ENCODE results near the gene SOX10. TPM values are rescaled to one million over a fixed set of nuclear protein-coding genes. Genes with fewer than 3 reads are reported as not detected.

Gene SOX10
- total RNA-seq, 1 experiment from 2014 or later = not detected

DNA sequence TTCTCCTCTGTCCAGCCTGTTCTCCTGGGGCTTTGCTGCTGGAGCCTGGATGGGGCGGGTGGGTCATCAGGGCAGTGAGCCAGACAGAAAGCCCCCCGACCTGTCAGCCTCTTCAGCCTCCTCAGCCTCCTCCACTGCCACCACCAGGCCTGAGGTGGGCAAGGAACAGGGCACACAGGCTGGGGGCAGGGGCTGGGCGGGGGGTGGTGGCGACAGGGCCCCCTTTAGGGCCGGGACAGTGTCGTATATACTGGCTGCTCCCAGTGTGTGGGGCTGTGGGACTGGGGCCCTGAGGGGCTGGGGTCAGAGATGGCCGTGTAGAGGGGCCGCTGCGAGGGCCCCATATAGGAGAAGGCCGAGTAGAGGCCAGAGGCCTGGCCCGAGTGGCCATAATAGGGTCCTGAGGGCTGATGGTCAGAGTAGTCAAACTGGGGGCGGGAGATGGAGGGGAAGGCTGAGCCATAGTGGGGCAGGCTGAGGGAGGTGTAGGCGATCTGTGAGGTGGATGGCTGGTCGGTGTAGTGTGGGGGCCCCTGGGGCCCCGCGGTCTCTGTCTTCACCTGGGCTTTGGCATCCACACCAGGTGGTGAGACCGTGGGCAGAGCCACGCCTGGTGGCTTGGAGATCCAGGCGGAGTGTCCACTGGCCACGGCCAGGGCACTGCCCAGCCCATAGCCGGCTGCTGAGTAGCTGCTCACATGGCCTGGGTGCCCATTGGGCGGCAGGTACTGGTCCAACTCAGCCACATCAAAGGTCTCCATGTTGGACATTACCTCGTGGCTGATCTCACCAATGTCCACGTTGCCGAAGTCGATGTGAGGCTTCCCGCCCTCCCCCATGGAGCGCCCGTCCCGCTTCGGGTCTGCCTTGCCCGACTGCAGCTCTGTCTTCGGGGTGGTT, 10.8 kb downstream of the SOX10 start:
- no peak overlapping the region for H3K27ac ChIP-seq (ENCODE audit: low read length)
- no peaks in the 10 kb centered on the region for H3K4me1 ChIP-seq (ENCODE audit: low read length)
- no peaks in the 10 kb centered on the region for H3K36me3 ChIP-seq (ENCODE audit: insufficient read depth, low read length)
- H3K9me2 ChIP-seq (replicated peaks; ENCODE audit: insufficient read depth, low read length) = no peaks in the 10 kb centered on the region
- DNase-seq = no peak
- no peak overlapping the region for H3K4me3 ChIP-seq (ENCODE audit: low read length)
- H3K9me3 ChIP-seq (ENCODE audit: low read length) = no peaks in the 10 kb centered on the region
- no peaks in the 10 kb centered on the region for H4K20me1 ChIP-seq (ENCODE audit: insufficient read depth, low read depth, low read length)
- no peaks in the 10 kb centered on the region for H3K79me2 ChIP-seq (ENCODE audit: low read length)
- H3K4me2 ChIP-seq (ENCODE audit: low read depth, low read length, poor library complexity, severe bottlenecking) = no peak overlapping the region
- no peak overlapping the region for H3K9ac ChIP-seq (ENCODE audit: low read length)
- H3K27me3 ChIP-seq (ENCODE audit: low read length) = no peaks in the 10 kb centered on the region
- H2AFZ ChIP-seq (ENCODE audit: low read length) = no peak overlapping the region

DNA sequence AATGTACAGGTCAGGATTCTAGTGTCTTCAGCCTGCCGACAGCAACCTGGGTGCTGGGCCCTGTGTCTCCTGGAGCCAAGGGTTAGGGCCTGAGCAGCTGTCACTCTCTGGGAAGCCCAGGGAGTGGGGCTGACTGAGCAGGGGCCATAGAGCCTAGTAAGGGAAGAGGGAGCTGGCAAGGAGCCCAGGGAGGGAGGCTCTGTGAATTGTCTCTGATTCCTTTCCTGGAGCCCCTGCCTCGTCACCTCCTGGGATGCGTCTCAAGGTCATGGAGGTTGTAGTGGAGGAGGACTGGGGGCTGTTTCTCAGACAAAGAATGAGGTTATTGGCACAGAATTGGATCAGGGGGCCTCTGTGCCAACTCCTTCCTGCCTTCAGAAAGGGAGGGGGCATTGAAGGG, 11.8 kb downstream of the SOX10 start:
- Histone ChIP-seq H3K4me3 (ENCODE audit: low read length) (no peak overlapping the region), H3K4me2 (ENCODE audit: low read depth, low read length, poor library complexity, severe bottlenecking) (no peak overlapping the region), H3K79me2 (ENCODE audit: low read length) (no peaks in the 10 kb centered on the region), H3K9me2 (replicated peaks; ENCODE audit: insufficient read depth, low read length) (no peaks in the 10 kb centered on the region), H3K9me3 (ENCODE audit: low read length) (no peaks in the 10 kb centered on the region), H3K9ac (ENCODE audit: low read length) (no peak overlapping the region), H3K27ac (ENCODE audit: low read length) (no peak overlapping the region), H2AFZ (ENCODE audit: low read length) (no peak overlapping the region), H3K36me3 (ENCODE audit: insufficient read depth, low read length) (0 out of 2 replicates have a peak, but pooled peaks cover under 1% of the 10 kb centered on the region), H3K27me3 (ENCODE audit: low read length) (no peaks in the 10 kb centered on the region), H4K20me1 (ENCODE audit: insufficient read depth, low read depth, low read length) (no peaks in the 10 kb centered on the region), H3K4me1 (ENCODE audit: low read length) (no peaks in the 10 kb centered on the region)
- DNase-seq = no peak

DNA sequence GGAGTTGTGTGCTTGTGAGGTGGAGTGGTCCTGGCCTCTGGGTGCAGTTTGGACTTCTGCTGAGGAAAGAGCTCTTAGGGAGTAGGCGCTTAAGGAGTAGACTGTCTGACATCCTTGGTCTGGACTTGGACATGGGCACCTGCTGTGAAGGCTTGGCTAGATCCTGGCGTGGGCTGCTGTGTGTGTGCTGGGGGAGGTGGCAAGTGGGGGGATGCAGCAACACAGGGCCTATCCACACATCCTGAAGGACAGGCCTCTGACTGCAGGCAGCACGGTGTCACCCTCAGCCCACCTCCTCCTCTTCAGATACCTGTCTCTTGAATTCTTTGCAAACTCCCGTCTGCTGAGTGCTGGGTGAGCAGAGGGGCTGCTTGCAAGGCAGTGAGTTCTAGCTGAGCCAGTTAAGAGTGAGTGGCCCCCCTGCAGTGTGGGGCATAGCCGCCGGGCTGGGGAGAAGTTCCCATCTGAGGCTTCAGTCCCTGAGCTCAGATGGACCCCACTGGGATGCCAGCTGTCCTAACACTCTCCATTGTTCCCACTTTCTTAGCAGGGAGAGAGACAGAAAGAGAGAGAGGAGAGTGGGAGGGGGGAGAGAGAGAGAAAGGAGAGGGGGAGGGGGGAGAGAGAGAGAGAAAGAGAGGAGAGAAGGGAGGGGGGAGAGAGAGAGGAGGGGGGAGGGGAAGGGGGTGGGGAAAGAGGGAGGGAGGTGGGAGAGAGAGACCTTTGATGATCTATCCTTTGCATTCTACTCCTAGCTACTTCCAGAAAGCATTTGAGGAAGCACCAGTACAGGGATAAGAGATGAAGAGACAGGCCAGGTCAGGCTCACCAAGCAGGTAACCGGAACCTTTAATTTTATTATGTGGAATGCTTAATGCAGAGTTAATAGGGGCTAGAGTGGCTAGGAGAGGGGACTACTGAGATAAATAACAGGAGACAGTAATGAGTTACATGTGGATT, 12.6 kb downstream of the SOX10 start:
- no peak for DNase-seq
- H3K79me2 ChIP-seq (ENCODE audit: low read length) = no peaks in the 10 kb centered on the region
- no peak overlapping the region for H3K27ac ChIP-seq (ENCODE audit: low read length)
- H3K36me3 ChIP-seq (ENCODE audit: insufficient read depth, low read length) = 0 out of 2 replicates have a peak, but pooled peaks cover 6% of the 10 kb centered on the region
- no peak overlapping the region for H3K4me3 ChIP-seq (ENCODE audit: low read length)
- H3K27me3 ChIP-seq (ENCODE audit: low read length) = no peaks in the 10 kb centered on the region
- H2AFZ ChIP-seq (ENCODE audit: low read length) = no peak overlapping the region
- no peaks in the 10 kb centered on the region for H3K9me2 ChIP-seq (replicated peaks; ENCODE audit: insufficient read depth, low read length)
- no peak overlapping the region for H3K9ac ChIP-seq (ENCODE audit: low read length)
- H3K4me1 ChIP-seq (ENCODE audit: low read length) = no peaks in the 10 kb centered on the region
- H3K9me3 ChIP-seq (ENCODE audit: low read length) = no peaks in the 10 kb centered on the region
- no peak overlapping the region for H3K4me2 ChIP-seq (ENCODE audit: low read depth, low read length, poor library complexity, severe bottlenecking)
- no peaks in the 10 kb centered on the region for H4K20me1 ChIP-seq (ENCODE audit: insufficient read depth, low read depth, low read length)

DNA sequence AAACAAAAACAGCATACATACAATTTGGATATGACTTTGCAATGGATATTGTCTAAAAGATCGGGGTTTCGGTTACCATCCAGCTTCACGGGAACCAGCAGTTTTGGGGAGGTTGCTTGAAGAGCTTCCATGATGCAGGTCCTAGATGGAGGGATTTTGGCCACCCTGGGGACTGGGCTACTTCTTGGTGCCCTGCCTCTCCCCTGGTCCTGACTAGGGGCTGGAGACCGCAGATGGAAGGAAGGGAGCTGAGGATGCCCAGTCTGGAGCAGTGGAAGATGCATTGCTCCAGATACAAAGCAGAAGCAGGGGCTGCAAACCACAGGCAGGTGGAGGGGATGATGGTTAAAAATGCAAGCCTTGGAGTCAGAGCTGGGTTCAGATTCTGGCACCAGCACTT, 13.5 kb downstream of the SOX10 start:
- H3K9ac ChIP-seq (ENCODE audit: low read length) = no peak overlapping the region
- no peak overlapping the region for H3K4me2 ChIP-seq (ENCODE audit: low read depth, low read length, poor library complexity, severe bottlenecking)
- H3K79me2 ChIP-seq (ENCODE audit: low read length) = peaks cover 3% of the 10 kb centered on the region
- H3K9me2 ChIP-seq (replicated peaks; ENCODE audit: insufficient read depth, low read length) = no peaks in the 10 kb centered on the region
- peaks cover 9% of the 10 kb centered on the region for H3K36me3 ChIP-seq (ENCODE audit: insufficient read depth, low read length)
- peaks cover 2% of the 10 kb centered on the region for H4K20me1 ChIP-seq (ENCODE audit: insufficient read depth, low read depth, low read length)
- H3K9me3 ChIP-seq (ENCODE audit: low read length) = no peaks in the 10 kb centered on the region
- DNase-seq = no peak
- H2AFZ ChIP-seq (ENCODE audit: low read length) = no peak overlapping the region
- H3K4me1 ChIP-seq (ENCODE audit: low read length) = no peaks in the 10 kb centered on the region
- no peak overlapping the region for H3K4me3 ChIP-seq (ENCODE audit: low read length)
- no peak overlapping the region for H3K27ac ChIP-seq (ENCODE audit: low read length)
- no peaks in the 10 kb centered on the region for H3K27me3 ChIP-seq (ENCODE audit: low read length)

DNA sequence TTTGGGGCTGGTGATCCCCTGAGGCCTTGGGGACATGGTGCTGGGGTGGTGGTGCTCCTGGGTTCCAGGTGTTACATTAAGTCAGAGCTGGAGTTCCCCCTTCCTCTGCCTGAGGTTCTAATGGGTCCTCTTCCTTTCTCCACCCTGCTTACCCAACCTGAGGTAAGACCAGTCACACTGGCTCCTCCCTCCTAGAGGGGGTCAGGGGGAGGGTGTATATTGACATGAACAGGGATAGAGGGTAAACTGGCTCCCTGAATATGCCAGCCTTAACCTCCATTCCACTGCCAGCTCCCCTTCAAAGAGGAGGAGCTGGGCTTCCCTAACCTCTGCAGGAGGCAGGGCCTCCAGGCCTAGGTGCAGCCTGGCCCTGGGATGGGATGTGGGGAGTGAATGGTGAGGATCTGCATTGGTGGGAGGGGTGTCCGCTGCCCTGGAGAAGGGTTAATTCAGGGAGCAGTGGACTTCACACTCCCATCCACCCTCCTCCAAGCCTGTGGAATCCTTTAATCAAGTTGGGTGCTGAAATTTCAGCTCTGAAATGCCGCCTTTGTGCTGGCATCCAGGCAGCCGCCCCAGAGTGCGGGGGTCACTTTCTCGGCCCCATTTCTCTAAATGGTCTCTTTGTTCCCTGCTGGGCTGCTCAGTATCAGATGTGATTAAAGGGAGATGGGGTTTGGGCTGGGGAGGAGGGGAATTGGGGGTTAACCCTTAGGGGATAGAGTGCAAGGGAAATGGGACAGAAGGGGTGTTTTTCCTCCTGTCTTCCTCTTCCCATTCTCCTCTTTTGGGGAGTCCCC, 15.7 kb downstream of the SOX10 start:
- Histone ChIP-seq H3K27ac (ENCODE audit: low read length) (no peak overlapping the region), H3K79me2 (ENCODE audit: low read length) (peaks cover 7% of the 10 kb centered on the region), H3K36me3 (ENCODE audit: insufficient read depth, low read length) (peaks cover 16% of the 10 kb centered on the region), H3K9ac (ENCODE audit: low read length) (no peak overlapping the region), H3K9me2 (replicated peaks; ENCODE audit: insufficient read depth, low read length) (no peaks in the 10 kb centered on the region), H3K4me2 (ENCODE audit: low read depth, low read length, poor library complexity, severe bottlenecking) (no peak overlapping the region), H3K9me3 (ENCODE audit: low read length) (no peaks in the 10 kb centered on the region), H3K4me1 (ENCODE audit: low read length) (peaks cover under 1% of the 10 kb centered on the region), H3K27me3 (ENCODE audit: low read length) (no peaks in the 10 kb centered on the region), H3K4me3 (ENCODE audit: low read length) (no peak overlapping the region), H4K20me1 (ENCODE audit: insufficient read depth, low read depth, low read length) (peaks cover 10% of the 10 kb centered on the region), H2AFZ (ENCODE audit: low read length) (no peak overlapping the region)
- no peak for DNase-seq

DNA sequence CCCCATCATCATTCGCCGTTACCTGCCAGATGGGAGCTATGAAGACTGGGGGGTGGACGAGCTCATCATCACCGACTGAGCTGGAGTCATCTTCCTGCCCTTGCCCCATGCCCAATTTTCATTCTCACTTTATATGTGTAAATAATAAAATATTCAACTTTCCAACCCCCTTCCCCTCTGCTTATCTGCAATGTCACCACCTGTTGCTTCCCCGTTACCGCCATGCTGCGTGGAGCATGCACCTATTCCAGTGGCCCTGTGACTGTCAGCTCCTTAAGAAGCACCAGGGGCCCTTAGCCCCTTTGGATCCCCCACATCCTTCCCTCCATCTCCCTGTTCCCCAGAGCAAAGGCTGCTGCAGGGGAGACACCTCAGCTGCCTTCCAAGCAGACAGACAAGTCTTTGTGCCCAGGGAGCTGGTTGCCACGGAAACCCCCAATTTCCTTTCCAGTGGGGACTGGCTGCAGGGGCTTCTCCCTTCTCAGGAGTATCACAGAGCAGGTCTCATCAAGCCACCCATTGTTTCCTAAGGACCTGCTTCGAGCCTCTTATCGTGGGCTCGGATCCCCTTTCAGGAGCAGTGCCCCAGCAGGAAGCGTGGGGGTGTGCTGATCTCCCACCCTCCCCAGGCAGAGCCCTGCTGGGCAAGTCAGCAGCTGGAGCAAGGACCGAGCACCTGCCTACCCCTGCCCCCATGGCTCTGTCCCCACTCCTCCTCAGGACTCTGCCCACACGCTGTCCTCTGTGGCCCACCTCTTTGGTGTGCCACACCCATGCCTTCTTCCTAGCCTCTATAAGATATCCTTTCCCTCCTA, 16.5 kb downstream of the SOX10 start:
- H3K27ac ChIP-seq (ENCODE audit: low read length) = no peak overlapping the region
- no peak overlapping the region for H3K4me3 ChIP-seq (ENCODE audit: low read length)
- no peaks in the 10 kb centered on the region for H3K27me3 ChIP-seq (ENCODE audit: low read length)
- H3K36me3 ChIP-seq (ENCODE audit: insufficient read depth, low read length) = peaks cover 16% of the 10 kb centered on the region
- H2AFZ ChIP-seq (ENCODE audit: low read length) = no peak overlapping the region
- no peak overlapping the region for H3K9ac ChIP-seq (ENCODE audit: low read length)
- H3K4me1 ChIP-seq (ENCODE audit: low read length) = peaks cover 8% of the 10 kb centered on the region
- DNase-seq = no peak
- H3K79me2 ChIP-seq (ENCODE audit: low read length) = peaks cover 7% of the 10 kb centered on the region
- peaks cover 10% of the 10 kb centered on the region for H4K20me1 ChIP-seq (ENCODE audit: insufficient read depth, low read depth, low read length)
- no peak overlapping the region for H3K4me2 ChIP-seq (ENCODE audit: low read depth, low read length, poor library complexity, severe bottlenecking)
- no peaks in the 10 kb centered on the region for H3K9me2 ChIP-seq (replicated peaks; ENCODE audit: insufficient read depth, low read length)
- H3K9me3 ChIP-seq (ENCODE audit: low read length) = no peaks in the 10 kb centered on the region

DNA sequence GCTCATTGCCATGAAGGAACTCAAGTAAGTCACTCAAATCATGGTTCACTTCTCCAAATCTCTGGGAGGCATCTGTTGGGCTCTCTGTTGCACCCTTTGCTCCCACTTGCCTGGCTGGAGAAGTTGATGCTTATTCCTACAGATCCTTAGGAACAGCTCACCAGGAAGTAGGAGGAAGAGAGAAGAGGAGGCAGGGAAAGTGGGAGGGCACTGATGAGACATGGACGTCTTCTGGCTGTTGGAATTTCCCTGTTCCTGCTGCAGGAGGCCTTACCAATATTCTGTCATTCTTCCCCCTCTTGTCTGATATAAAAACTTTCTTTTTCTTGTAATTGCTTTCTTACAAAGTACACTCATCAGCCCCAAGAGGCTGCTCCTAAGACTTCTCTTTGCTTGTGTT, 17.2 kb downstream of the SOX10 start:
- Histone ChIP-seq H4K20me1 (ENCODE audit: insufficient read depth, low read depth, low read length) (peaks cover 10% of the 10 kb centered on the region), H3K36me3 (ENCODE audit: insufficient read depth, low read length) (peaks cover 16% of the 10 kb centered on the region), H3K4me3 (ENCODE audit: low read length) (no peak overlapping the region), H3K4me2 (ENCODE audit: low read depth, low read length, poor library complexity, severe bottlenecking) (no peak overlapping the region), H2AFZ (ENCODE audit: low read length) (no peak overlapping the region), H3K27me3 (ENCODE audit: low read length) (no peaks in the 10 kb centered on the region), H3K27ac (ENCODE audit: low read length) (no peak overlapping the region), H3K9me3 (ENCODE audit: low read length) (no peaks in the 10 kb centered on the region), H3K4me1 (ENCODE audit: low read length) (peaks cover 8% of the 10 kb centered on the region), H3K79me2 (ENCODE audit: low read length) (peaks cover 7% of the 10 kb centered on the region), H3K9me2 (replicated peaks; ENCODE audit: insufficient read depth, low read length) (no peaks in the 10 kb centered on the region), H3K9ac (ENCODE audit: low read length) (no peak overlapping the region)
- DNase-seq = no peak

Measured in Karpas-422 (cell line).